ENCODE data around the gene IQCN.

IQCN gene

DNA sequence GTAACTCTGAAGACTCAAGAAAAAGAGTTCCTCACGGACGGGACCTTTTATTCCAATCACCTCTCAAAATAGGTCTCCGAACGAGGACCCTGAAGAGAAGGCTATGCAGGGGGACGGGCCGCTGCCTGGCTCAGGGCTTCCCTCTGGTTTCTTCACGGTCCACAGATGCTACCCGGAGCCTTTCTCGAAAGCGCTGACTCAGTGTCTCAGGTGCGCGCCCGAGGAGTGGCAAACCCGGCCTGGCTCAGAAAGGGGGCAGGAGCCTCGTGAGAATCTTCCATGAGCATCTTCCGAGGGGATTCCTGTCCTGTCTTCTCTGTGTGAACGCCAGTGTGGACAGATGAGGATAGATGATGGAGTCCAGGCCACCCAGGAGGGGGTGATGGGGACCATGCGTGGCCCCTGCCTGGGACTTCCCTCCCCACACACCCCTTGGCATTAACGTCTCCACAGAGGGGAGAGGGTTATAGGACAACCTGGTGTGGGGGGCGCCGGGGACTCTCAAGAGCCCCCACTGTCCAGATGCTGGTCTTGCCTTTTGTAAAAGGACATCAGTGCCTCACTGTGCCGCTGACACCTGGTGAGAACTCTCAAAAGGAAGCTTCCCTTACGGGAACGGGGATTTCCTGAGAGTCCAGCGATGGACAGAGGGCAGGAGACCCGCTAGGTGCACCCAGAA, 32.1 kb upstream of the IQCN start:
- no peak for DNase-seq

DNA sequence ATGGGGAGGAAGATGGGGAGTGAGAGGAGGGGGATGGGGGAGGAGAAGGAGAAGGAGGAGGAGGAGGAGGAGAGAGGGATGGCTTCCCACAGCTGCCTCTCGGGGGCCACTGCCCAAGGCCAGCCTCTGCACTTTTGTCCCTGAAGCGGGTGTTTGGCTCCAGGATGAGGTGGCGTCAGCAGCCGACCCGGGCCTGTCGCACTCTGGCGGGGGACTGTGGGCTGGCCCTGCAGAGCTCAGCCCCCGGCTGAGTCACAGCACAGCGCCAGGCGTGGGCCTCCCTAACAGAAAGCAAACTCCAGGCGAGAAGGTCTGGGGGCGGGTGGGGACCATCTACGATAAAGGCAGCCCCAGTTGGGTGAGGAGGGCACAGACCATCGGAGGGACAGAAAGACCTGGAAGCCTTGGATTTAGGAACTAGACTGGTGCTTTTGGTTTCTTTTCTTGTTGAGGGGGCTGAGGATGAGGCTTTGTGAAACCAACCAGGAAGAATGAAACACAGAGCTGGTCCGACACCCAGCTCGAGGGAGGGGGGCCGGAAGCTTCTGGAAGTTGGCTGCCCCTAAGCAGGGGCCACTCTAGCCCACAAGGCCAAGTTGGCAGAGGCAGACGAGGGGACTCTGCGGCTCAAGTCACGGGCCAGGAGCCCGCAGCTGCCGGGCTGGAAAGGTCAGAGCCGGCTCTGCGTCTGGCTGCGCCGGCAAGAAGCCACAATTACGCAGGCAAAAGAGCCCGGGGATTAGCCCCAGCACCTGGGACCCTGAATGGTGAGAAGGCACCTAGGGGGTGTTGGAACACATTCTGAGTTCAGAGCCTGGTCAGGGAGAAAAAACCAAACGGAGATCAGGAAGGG, 30.4 kb upstream of the IQCN start:
- DNase-seq = no peak

DNA sequence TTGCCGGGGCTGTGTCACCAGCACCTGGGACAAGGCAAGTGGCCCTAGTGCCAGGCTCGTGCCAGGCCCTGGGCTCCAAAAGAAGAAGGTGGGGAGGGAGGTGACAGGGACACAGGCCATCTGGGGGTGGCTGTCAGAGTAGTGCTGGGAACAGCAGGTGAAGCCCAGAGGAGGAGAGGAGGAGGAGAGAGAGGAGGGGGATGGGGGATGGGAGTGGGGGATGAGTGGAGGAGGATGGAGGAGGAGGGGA, 29.9 kb upstream of the IQCN start:
- DNase-seq = no peak

DNA sequence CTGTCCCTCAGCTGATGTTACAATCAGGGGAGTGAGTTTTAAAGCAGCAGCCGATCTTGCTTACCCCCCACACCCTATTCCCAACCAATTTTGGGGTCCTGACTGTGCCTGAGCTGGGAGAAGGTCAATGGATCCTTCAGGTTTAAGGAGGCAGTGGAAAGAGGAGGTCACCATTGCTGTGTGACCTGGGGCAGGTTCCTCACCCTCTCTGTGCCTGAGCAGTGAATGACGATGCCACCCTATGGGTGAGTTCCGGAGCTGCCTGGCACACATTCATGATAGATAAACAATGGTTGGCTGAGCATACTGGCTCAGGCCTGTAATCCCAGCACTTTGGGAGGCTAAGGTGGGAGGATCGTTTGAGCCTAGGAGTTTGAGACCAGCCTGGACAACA, 27.5 kb upstream of the IQCN start:
- DNase-seq = no peak

- no peak for DNase-seq
These were observed 26.9 kb upstream of the IQCN start for GRCh38 chr19:18300930-18301717.

DNA sequence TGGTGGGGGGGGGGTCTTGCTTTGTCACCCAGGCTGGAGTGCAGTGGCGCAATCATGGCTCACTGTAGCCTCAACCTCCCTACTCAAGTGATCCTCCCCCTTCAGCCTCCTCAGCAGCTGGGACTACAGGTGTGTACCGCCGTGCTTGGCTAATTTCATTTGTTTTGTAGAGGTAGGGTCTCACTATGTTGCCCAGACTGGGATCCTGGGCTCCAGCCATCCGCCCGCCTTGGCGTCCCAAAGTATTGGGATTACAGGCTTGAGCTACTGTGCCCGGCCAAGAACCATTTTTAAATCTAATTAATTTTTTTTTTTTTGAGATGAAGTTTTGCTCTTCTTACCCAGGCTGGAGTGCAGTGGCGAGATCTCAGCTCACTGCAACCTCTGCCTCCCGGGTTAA, 25.4 kb upstream of the IQCN start:
- DNase-seq = no peak

GRCh38 chr19:18298601-18299000, 24.3 kb upstream of the IQCN start:
- no peak for DNase-seq

DNA sequence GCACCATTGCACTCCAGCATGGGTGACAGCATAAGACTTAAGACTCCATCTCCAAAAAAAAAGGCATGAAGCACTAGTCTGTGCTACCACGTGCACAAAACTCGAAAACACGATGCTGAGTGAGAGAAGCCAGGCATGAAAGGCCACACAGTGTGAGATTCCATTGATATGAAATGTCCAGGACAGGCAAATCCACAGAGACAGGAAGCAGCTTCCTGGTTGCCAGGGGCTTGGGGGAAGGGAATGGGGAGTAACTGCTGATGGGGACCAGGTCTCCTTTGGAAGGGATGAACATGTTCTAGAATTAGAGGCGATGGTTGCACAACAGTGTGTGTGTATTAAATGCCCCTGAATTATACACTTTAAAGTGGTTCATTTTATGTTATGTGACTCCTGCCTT, 23.1 kb upstream of the IQCN start:
- DNase-seq = no peak

- no peak for DNase-seq
These were observed 20.8 kb upstream of the IQCN start for GRCh38 chr19:18295034-18295451.

DNA sequence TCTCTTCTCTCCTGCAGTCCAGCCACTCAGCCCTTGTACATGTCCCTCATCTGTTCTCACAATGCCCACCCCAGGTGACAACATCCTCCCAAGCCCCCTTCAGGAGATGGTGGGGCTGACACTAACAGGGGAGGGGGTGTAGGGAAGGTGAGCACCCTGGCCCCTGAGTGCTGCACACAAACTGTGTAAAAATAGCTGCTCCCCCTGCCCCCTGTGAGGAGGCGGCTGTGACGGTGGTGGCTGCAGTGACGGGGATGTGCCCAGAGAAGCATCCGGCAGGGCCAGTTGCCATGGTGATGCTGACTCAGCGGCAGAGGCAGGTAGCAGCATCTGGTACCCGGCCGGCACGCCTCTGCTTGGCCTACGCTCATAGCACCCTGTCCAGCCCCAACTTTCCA, 20.2 kb upstream of the IQCN start:
- DNase-seq = no peak

DNA sequence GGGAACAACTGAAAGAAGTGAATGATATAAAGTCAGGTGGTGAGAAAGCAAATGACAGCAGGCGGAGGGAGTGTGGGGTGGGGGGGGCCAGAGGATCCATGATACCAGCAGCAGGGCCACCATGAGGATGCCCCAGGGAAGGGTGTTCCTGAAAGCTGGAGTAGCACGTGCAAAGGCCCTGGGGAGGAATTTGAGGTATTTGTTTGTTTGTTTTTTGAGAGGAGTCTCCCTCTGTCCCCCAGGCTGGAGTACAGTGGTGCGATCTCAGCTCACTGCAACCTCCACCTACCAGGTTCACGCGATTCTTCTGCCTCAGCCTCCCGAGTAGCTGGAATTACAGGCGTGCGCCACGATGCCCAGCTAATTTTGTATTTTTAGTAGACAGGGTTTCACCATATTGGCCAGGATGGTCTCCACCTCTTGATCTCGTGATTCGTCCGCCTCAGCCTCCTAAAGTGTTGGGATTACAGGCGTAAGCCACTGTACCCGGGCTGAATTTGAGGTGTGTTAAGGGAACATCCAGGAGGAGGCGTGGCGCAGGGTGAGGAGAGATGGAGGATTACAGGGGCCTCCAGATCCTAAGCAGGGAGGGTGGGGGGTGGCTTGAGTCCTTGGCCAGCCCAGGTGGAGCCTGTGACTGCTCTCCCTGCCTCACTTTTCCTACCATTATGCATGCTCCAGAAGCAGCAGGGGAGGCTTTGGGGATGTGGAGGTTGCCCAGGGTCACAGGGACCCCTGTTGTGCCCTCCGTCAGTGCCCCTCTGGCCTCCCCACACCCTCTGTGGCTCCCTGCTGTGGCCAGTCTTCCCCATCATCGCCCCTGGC, 19.6 kb upstream of the IQCN start:
- DNase-seq = no peak

DNA sequence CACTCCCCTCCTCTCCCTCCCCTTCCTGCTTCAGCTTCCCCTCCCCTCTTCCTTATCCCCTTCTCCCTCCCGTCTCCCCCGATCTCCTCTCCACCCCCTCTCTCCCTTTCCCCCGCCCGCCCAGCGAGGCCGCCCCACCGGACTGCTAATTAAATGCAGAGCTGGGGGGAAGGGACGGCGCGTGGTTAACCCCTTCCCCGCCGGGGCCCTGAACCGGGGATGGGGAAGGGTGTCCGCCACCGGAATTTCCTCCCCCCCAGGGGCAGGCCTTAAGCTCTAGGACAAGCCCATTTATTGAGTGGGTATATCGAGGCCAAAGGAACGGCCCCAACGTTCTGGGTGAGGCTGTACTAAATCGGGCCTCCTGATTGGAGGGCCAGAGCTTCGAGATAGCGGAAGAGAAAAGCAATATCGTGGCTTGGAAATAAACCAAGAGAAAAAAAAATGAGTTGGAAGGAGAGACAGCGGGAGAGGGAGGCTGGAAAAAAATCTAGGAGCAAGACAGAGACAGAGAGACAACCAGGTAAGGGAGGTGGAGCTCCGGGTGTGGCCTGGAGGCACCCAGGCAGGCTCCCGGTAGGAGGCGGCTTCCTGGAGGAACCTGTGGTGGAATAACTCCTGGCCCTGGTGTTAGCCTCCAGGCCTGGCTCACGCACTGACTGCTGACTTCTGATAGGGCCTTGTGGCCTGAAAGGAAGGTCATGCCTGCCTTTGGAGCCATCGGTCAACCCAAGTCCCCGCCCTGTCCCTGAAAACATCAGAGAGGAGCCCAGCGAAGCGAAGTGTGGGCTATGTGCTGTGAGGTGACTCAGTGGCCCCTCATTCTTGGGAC, 18.8 kb upstream of the IQCN start:
- DNase-seq = no peak

DNA sequence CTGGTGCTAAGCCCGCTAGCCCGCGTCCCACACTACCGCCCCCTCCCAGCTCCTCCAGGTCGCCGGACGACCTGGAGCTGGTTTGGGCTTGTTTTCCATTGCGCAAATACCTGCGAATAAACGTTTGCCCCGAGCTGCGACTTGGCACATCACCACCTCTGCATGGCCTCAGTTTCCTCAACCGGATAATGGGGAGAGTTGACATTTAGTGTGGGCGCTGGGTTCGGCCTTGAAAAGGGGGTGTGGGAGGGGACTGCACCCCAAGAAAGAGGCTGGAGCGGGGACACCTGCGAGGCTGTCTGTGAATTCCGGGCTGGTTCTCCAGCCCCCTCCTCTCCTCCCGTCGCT, 18.2 kb upstream of the IQCN start:
- DNase-seq = no peak

GRCh38 chr19:18291590-18292461, 17.6 kb upstream of the IQCN start:
- DNase-seq = no peak

DNA sequence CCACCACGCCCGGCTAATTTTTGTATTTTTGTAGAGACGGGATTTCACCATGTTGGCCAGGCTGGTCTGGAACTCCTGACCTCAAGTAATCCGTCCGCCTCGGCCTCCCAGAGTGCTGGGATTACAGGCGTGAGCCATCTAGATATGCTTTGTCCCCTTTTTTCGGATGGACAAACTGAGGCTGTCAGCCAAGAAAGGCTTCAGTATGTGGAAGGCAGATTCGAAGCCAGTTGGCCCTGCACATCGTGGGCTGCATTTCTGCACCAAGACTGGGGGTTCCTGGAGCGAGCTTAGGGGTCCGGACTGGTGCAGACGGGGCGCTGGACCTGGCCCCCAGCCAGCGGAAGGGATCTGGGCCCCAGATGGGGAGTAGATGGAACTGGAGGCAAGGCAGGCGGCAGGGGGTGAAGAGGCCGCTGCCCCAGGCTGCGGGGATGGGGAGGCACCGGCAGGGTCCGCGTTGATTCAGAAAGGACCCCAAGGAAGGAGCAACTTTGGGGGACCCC, 16.8 kb upstream of the IQCN start:
- DNase-seq = no peak

DNA sequence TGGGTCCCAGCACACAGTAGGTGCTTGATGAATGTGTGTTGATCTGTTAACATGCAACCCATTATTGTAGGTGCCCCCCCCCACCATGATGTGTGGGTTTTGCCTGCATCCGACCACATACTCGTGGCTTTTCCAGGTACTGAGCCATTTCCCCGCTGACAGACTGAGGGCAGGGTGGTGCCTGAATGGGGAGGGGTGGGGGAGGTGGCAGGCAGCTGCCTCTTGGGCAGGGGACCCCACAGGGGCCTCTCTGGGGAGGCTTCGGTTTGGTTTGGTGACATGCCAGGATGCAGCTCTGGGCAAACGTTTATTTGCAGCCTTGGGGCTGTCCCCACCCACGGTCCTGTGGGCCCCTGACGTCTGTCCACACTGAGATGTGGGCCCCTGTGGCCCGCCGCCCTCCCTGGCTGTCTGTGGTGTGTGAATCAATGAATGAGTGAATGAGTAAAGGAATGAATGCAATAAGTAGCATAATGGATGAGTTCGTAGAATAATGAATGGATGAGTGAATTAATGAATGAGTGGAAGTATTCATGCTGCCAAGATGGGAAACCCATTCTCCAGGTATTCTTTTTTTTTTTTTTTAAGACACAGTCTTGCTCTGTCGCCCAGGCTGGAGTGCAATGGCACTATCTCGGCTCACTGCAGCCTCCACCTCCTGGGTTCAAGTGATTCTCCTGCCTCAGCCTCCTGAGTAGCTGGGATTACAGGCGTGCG, 16.2 kb upstream of the IQCN start:
- DNase-seq = no peak

GRCh38 chr19:18289471-18290301, 15.4 kb upstream of the IQCN start:
- DNase-seq = no peak

DNA sequence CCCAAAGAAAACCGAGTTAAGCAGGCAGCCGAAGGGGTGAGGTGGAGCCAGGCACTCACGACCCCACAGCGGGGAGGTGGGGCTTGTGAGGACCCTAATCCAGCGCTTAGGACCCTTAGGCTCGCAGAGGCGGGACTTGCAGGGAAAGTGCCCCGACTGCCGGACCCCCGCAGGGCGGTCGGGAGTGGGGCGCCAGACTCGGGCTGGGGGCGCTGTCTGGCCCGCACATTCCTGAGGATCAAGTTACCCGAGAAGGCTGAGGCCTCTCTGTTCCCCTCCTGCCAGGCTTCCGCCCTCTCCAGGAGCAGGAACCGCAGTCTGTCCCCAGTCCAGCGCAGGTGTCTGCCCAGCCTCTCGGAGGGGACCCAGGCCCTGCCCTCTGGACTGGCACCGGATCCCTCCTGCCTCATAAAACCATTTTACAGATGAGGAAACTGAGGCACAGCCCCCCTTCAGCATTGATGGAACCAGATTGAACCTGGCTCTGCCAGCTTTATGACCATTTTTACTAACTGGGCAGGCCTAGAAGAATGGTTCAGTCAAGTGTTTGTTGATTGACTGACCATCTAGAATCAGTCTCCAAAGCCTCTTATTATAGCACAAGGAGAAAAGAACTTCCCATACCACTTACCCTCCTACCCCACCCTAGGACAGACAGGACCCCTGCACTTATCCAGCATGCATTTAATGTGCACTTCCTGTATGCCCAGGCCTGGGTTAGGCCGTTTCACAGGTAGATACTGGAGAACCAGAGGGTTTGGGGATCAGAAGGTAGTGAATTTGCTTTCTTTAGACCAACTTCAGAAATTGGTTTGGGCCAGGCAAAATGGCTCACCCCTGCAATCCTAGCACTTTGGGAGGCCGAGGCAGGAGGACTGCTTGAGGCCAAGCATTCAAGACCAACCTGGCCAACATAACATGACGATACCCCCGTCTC, 13.9 kb upstream of the IQCN start:
- no peak for DNase-seq
